ENCODE data around the gene ESYT3.
"Not testable (repeated sequence)": the region's sequence is repeated elsewhere in the genome, so short reads cannot be mapped to it uniquely, and the experiment has no call there.

The ESYT3 gene

GRCh38 chr3:138443521-138444503, 9.4 kb downstream of the ESYT3 start:
- DNase-seq (ENCODE audit: low read depth) = no peak

- DNase-seq (ENCODE audit: low read depth) = no peak
Measured at GRCh38 chr3:138445236-138445635, 10.8 kb downstream of the ESYT3 start.

- DNase-seq (ENCODE audit: low read depth) = no peak
Measured at GRCh38 chr3:138445654-138446053, 11.2 kb downstream of the ESYT3 start.

- DNase-seq (ENCODE audit: low read depth) = no peak
Measured at GRCh38 chr3:138448631-138449030, 14.2 kb downstream of the ESYT3 start.

GRCh38 chr3:138449490-138449889, 15.1 kb downstream of the ESYT3 start:
- DNase-seq (ENCODE audit: low read depth) = no peak

GRCh38 chr3:138450181-138450580, 15.8 kb downstream of the ESYT3 start:
- no peak for DNase-seq (ENCODE audit: low read depth)

- DNase-seq (ENCODE audit: low read depth) = no peak
Measured at GRCh38 chr3:138450704-138451424, 16.4 kb downstream of the ESYT3 start.

GRCh38 chr3:138451595-138452162, 17.3 kb downstream of the ESYT3 start:
- DNase-seq (ENCODE audit: low read depth) = no peak

- no peak for DNase-seq (ENCODE audit: low read depth)
Measured at GRCh38 chr3:138452436-138452835, 18.0 kb downstream of the ESYT3 start.

- not testable (repeated sequence) for DNase-seq (ENCODE audit: low read depth)
Measured at GRCh38 chr3:138453940-138454339, 19.5 kb downstream of the ESYT3 start.

GRCh38 chr3:138455801-138456716, 21.6 kb downstream of the ESYT3 start:
- DNase-seq (ENCODE audit: low read depth) = no peak

GRCh38 chr3:138456961-138457862, 22.8 kb downstream of the ESYT3 start:
- no peak for DNase-seq (ENCODE audit: low read depth)

GRCh38 chr3:138457863-138458735, 23.7 kb downstream of the ESYT3 start:
- no peak for DNase-seq (ENCODE audit: low read depth)

GRCh38 chr3:138458774-138459499, 24.5 kb downstream of the ESYT3 start:
- DNase-seq (ENCODE audit: low read depth) = no peak

GRCh38 chr3:138459619-138460535, 25.5 kb downstream of the ESYT3 start:
- DNase-seq (ENCODE audit: low read depth) = no peak

- DNase-seq (ENCODE audit: low read depth) = no peak
Measured at GRCh38 chr3:138460536-138461205, 26.3 kb downstream of the ESYT3 start.

GRCh38 chr3:138461246-138461645, 26.8 kb downstream of the ESYT3 start:
- DNase-seq (ENCODE audit: low read depth) = no peak
